ENCODE results near the gene SALL3. TPM values are rescaled to one million over a fixed set of nuclear protein-coding genes. Genes with fewer than 3 reads are reported as not detected.

The SALL3 gene
- total and polyA plus RNA-seq, 2 of the 8 experiments (the other 6 are each of a cell fraction or from before 2014, with no cell fraction given) = 10.5 to 46.4 TPM

DNA sequence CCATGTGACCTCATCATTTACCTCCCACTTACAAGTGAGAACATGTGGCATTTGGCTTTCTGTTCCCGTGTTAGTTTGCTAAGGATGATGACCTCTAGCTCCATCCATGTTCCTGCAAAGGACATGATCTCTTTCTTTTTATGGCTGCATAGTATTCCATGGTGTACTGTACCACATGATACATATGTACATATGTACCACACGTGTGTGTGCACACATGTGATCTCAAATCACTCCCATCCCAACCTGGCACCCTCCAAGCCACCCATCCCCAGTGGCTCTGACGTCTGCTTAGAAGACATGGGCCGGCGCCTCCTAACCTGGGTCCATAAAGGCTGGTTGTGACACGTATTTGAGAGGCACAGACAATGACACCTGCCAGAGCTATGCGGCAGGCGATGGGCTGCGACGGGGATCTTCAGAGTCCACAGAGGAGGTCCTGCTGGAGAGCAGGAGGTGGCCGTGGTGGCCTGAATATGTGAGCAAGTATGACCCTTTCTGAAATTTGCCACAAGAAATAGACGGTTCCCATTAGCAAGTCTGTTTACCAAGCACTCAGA is 8.8 kb upstream of the SALL3 start:
- peaks cover 1 to 8% of the 10 kb centered on the region in 2 experiments for H4K20me1 ChIP-seq (replicated peaks in 1 of 2; ENCODE audit: control insufficient read depth in 1 of 2, insufficient read depth in 2 of 2, low read length in 2 of 2)
- 92% methylated on average over 12 of the region's 12 CpGs; no CpG with 5 or more reads in 1 of the 2 experiments for WGBS, 2 experiments (ENCODE audit: extremely low coverage in 1 of 2, insufficient coverage in 1 of 2, insufficient read length in 1 of 2, insufficient replicate concordance in 2 of 2, low coverage in 1 of 2, low lambda C conversion rate in 2 of 2, missing lambda C conversion rate in 1 of 2)
- H3K27ac ChIP-seq (ENCODE audit: low read depth, low read length) = no peak overlapping the region
- H3K4me3 ChIP-seq (ENCODE audit: extremely low read depth in 1 of 4, insufficient read depth in 2 of 4, low read depth in 3 of 4, low read length in 4 of 4) = no peak overlapping the region
- H3K79me1 ChIP-seq (ENCODE audit: low read depth, low read length) = no peaks in the 10 kb centered on the region
- DNase-seq (ENCODE audit: low read depth in 1 of 2, low spot score in 2 of 2) (no peak), FAIRE-seq (no peak)
- H3K79me2 ChIP-seq (ENCODE audit: control insufficient read depth in 1 of 2, insufficient read depth in 2 of 2, low read length in 2 of 2) = no peaks in the 10 kb centered on the region
- H3K18ac ChIP-seq (ENCODE audit: extremely low read depth, low read length) = no peak overlapping the region
- H3K4ac ChIP-seq (replicated peaks; ENCODE audit: insufficient read length, low read depth, low read length) = no peak overlapping the region
- no peak overlapping the region for H3K14ac ChIP-seq (ENCODE audit: insufficient read length)
- H3K9me3 ChIP-seq (ENCODE audit: insufficient read depth in 2 of 2, low read depth in 1 of 2, low read length in 1 of 2) = no peaks in the 10 kb centered on the region
- H2AFZ ChIP-seq (ENCODE audit: low read length) = no peak overlapping the region
- no peak overlapping the region for H2BK120ac ChIP-seq (replicated peaks; ENCODE audit: low read depth, low read length)
- no peak overlapping the region for H4K5ac ChIP-seq (ENCODE audit: insufficient read length, low read depth, low read length)
- peaks cover 36 to 60% (median 53%) of the 10 kb centered on the region in 4 experiments for H3K27me3 ChIP-seq (replicated peaks in 1 of 4; ENCODE audit: control insufficient read depth in 3 of 4, extremely low read depth in 1 of 4, insufficient read depth in 3 of 4, low read length in 3 of 4)
- no peak overlapping the region for H4K91ac ChIP-seq (replicated peaks; ENCODE audit: insufficient read length, low read length)
- H2BK5ac ChIP-seq (ENCODE audit: low read depth, low read length) = no peak overlapping the region
- no peak overlapping the region for H2BK15ac ChIP-seq (ENCODE audit: low read length)
- H3K56ac ChIP-seq (replicated peaks; ENCODE audit: insufficient read length, low read depth, low read length) = no peak overlapping the region
- H3K4me1 ChIP-seq (replicated peaks in 1 of 4; ENCODE audit: control insufficient read depth in 3 of 4, insufficient read depth in 4 of 4, low read length in 3 of 4) = peaks cover 6 to 22% (median 13%) of the 10 kb centered on the region in 4 experiments; a peak in 6 of 7 replicates
- ChIA-PET CTCF (ENCODE audit: partially characterized antibody) (interaction anchor here (0.8 to 1.3 kb wide), 2 partner anchors 15 to 313 kb away, joined by 3 read pairs; no protein-coding TSS in a partner anchor), POLR2A (ENCODE audit: partially characterized antibody) (no interaction called here)
- no peak overlapping the region for H4K8ac ChIP-seq (ENCODE audit: extremely low read depth, insufficient read depth, low read length)
- no peak overlapping the region for H2AK5ac ChIP-seq (ENCODE audit: low read depth, low read length)
- H3K23me2 ChIP-seq (ENCODE audit: low read depth, low read length) = peaks cover 10% of the 10 kb centered on the region; the same call in 1 of the 2 replicates
- no peak overlapping the region for H2BK20ac ChIP-seq (ENCODE audit: low read length)
- H3K9ac ChIP-seq (replicated peaks in 1 of 4; ENCODE audit: extremely low read depth in 1 of 4, low read depth in 3 of 4, low read length in 3 of 4) = no peak overlapping the region
- H3K23ac ChIP-seq (ENCODE audit: insufficient read length) = no peak overlapping the region
- TF ChIP-seq, protein P1, sequence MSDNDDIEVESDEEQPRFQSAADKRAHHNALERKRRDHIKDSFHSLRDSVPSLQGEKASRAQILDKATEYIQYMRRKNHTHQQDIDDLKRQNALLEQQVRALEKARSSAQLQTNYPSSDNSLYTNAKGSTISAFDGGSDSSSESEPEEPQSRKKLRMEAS (IDR thresholded peaks at IDR 0.05) = no peak
- no peak for TF ChIP-seq GTF2F1 (IDR thresholded peaks at IDR 0.05; ENCODE audit: borderline replicate concordance, low read depth, low read length)
- no peak for TF ChIP-seq CTCF (IDR thresholded peaks at IDR 0.05; ENCODE audit: control extremely low read depth in 1 of 3, insufficient read depth in 1 of 3, low read depth in 1 of 3, low read length in 3 of 3)
- TF ChIP-seq JUN (IDR thresholded peaks at IDR 0.05; ENCODE audit: low read depth, low read length) = no peak
- no peak for TF ChIP-seq ATF3 (IDR thresholded peaks at IDR 0.05; ENCODE audit: insufficient read depth, low read depth, low read length)
- no peak for TF ChIP-seq TAF1 (IDR thresholded peaks at IDR 0.05; ENCODE audit: low read depth, low read length)
- H3K36me3 ChIP-seq (ENCODE audit: control insufficient read depth in 2 of 4, insufficient read depth in 4 of 4, low read length in 3 of 4) = no peaks in the 10 kb centered on the region; a peak in 1 of 8 replicates
- no peak overlapping the region for H3K4me2 ChIP-seq (ENCODE audit: insufficient read depth in 1 of 2, low read depth in 2 of 2, low read length in 2 of 2)
- 0 out of 2 replicates have a peak overlapping the region, but pooled peaks have one; percentile 27 for H2BK12ac ChIP-seq (ENCODE audit: low read depth, low read length)

All from H1 (cell line).